Trophoblast cell (in vitro differentiated cells and primary cell): ENCODE measurements around the gene NR4A3.
A peak's percentile ranks its signal among the peaks of the same experiment; 100 is the strongest.

Experiments
- DNase-seq, 2 donors: peaks; one replicate each; pipeline ENCODE4 v3.0.0-alpha.2; 2016
- H2AFZ ChIP-seq: 2 replicates; pipeline ENCODE4 v1.6.1; 2013; ENCODE audit warnings: low read length, moderate library complexity, mild to moderate bottlenecking; ENCODE audit not compliant: insufficient read depth, poor library complexity
- H2AK5ac ChIP-seq: 2 replicates; pipeline ENCODE4 v1.6.1; 2013; ENCODE audit warnings: mild to moderate bottlenecking, low read length
- H2BK120ac ChIP-seq: 2 replicates; pipeline ENCODE4 v1.6.1; 2013; ENCODE audit warnings: low read length, mild to moderate bottlenecking, moderate library complexity; ENCODE audit not compliant: insufficient read depth, poor library complexity
- H2BK12ac ChIP-seq: 2 replicates; pipeline ENCODE4 v1.6.1; 2013; ENCODE audit warnings: mild to moderate bottlenecking, low read length, moderate library complexity
- H2BK5ac ChIP-seq: 2 replicates; pipeline ENCODE4 v1.6.1; 2013; ENCODE audit warnings: low read length, low read depth, moderate library complexity, mild to moderate bottlenecking; ENCODE audit not compliant: poor library complexity
- H3K14ac ChIP-seq: 2 replicates; pipeline ENCODE4 v1.6.1; 2013; ENCODE audit warnings: mild to moderate bottlenecking, low read length
- H3K18ac ChIP-seq: 2 replicates; pipeline ENCODE4 v1.6.1; 2013; ENCODE audit warnings: mild to moderate bottlenecking, low read length
- H3K23ac ChIP-seq: 2 replicates; pipeline ENCODE4 v1.6.1; 2013; ENCODE audit warnings: low read length
- H3K27ac ChIP-seq: 2 replicates; pipeline ENCODE4 v1.5.1; 2013; ENCODE audit warnings: low read depth, mild to moderate bottlenecking, inconsistent platforms, low read length, moderate library complexity
- H3K27me3 ChIP-seq: 2 replicates; pipeline ENCODE4 v1.6.1; 2013; ENCODE audit warnings: inconsistent platforms, mild to moderate bottlenecking, low read length, moderate library complexity; ENCODE audit not compliant: insufficient read depth
- H3K36me3 ChIP-seq, 2 experiments: 1 replicate in 1 of 2; 2 replicates in 1 of 2; pipeline ENCODE4 v1.6.1; 2013; ENCODE audit warnings: low read length in 2 of 2, mild to moderate bottlenecking in 2 of 2, moderate library complexity in 1 of 2; ENCODE audit not compliant: insufficient read depth in 2 of 2, control insufficient read depth in 1 of 2
- H3K4ac ChIP-seq: 2 replicates; pipeline ENCODE4 v1.6.1; 2013; ENCODE audit warnings: low read depth, mild to moderate bottlenecking, low read length, moderate library complexity
- H3K4me1 ChIP-seq, 2 experiments: 1 replicate in 1 of 2; 2 replicates in 1 of 2; pipeline ENCODE4 v1.6.1; 2013; ENCODE audit warnings: low read length in 2 of 2, mild to moderate bottlenecking in 2 of 2, moderate library complexity in 1 of 2; ENCODE audit not compliant: insufficient read depth in 2 of 2, control insufficient read depth in 1 of 2
- H3K4me2 ChIP-seq: 2 replicates; pipeline ENCODE4 v1.6.1; 2013; ENCODE audit warnings: inconsistent platforms, mild to moderate bottlenecking, low read length, moderate library complexity
- H3K4me3 ChIP-seq: 2 replicates; pipeline ENCODE4 v1.5.1; 2013; ENCODE audit warnings: mild to moderate bottlenecking, low read depth, low read length, inconsistent platforms
- H3K79me1 ChIP-seq: one replicate; pipeline ENCODE4 v1.6.1; 2013; ENCODE audit warnings: low read length
- H3K79me2 ChIP-seq: 2 replicates; pipeline ENCODE4 v1.6.1; 2013; ENCODE audit warnings: low read length, mild to moderate bottlenecking; ENCODE audit not compliant: control insufficient read depth, insufficient read depth, poor library complexity
- H3K9ac ChIP-seq: 2 replicates; pipeline ENCODE4 v1.6.1; 2013; ENCODE audit warnings: mild to moderate bottlenecking, low read length
- H3K9me3 ChIP-seq: 2 replicates; pipeline ENCODE4 v1.6.1; 2013; ENCODE audit warnings: low read depth, mild to moderate bottlenecking, control low read depth, inconsistent platforms, low read length; ENCODE audit not compliant: insufficient read depth
- H4K12ac ChIP-seq: 2 replicates; pipeline ENCODE4 v1.6.1; 2013; ENCODE audit warnings: low read depth, mild to moderate bottlenecking, low read length, moderate library complexity
- H4K8ac ChIP-seq: 2 replicates; pipeline ENCODE4 v1.6.1; 2013; ENCODE audit warnings: low read depth, mild to moderate bottlenecking, low read length, moderate library complexity
- H4K91ac ChIP-seq: one replicate; pipeline ENCODE4 v1.6.1; 2013; ENCODE audit warnings: low read depth, mild to moderate bottlenecking, low read length, moderate library complexity
- WGBS: extraction: QIAGEN DNeasy Blood & Tissue Kit; methylation state at CpG from one replicate; pipeline ENCODE4 v1.1.7; 2013; ENCODE audit warnings: missing lambda C conversion rate; ENCODE audit not compliant: insufficient read length, insufficient coverage; ENCODE audit errors: extremely low coverage; 5-methylcytosine and 5-hydroxymethylcytosine counted together

NR4A3 gene

DNA sequence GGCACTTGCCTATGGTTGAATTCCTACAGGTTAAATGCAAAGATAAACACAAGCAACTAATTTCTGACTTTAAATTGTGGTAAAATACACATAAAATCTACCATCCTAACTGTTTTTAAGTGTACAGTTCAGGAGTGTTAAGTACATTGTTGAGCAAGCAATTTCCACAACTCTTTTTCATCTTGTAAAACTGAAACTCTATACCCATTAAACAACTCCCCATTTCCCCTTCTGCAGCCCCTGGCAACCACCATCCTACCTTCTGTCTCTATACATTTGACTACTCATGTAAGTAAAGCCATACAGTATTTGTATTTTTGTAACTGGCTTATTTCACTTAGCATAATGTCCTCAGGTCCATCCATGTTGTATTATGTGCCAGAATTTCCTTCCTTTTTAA is 46.3 kb downstream of the NR4A3 start:
- H3K4me3 ChIP-seq, result no peak overlapping the region
- DNase-seq, result no peak
- H4K12ac ChIP-seq, result no peak overlapping the region
- no peaks in the 10 kb centered on the region for H3K9me3 ChIP-seq
- no peak overlapping the region for H2AK5ac ChIP-seq
- no peak overlapping the region for H2BK120ac ChIP-seq
- no peak overlapping the region for H3K18ac ChIP-seq
- no peak overlapping the region for H4K8ac ChIP-seq
- H3K9ac ChIP-seq, result no peak overlapping the region
- H3K79me2 ChIP-seq, result no peaks in the 10 kb centered on the region
- H3K27ac ChIP-seq, result no peak overlapping the region
- H3K36me3 ChIP-seq, result no peaks in the 10 kb centered on the region
- H2BK5ac ChIP-seq, result no peak overlapping the region
- H3K4me1 ChIP-seq, result no peaks in the 10 kb centered on the region
- H3K79me1 ChIP-seq, result no peaks in the 10 kb centered on the region
- H3K14ac ChIP-seq, result no peak overlapping the region
- H3K23ac ChIP-seq, result no peak overlapping the region
- H2AFZ ChIP-seq, result no peak overlapping the region
- no peak overlapping the region for H3K4me2 ChIP-seq
- H2BK12ac ChIP-seq, result no peak overlapping the region
- H4K91ac ChIP-seq, result no peak overlapping the region
- no peaks in the 10 kb centered on the region for H3K27me3 ChIP-seq
- H3K4ac ChIP-seq, result no peak overlapping the region

DNA sequence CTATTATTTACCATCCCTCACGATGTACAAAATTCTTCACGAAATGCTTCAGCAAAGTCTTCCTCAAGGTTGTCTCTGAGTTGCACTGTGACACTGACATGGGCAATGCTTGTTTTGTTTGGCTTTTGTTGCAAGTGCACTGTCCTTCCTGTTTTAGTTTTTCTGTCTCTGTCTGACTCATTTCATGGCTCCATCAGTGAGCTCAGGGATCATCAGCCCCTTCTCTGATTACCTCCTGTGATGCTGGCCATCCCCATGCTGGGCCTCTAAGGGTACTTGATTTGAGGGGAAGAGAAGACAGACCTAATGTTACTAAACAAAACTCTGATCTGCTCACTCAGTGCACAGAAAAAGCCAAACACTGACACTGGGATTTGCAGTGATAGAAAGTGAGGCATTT is 47.2 kb downstream of the NR4A3 start:
- Histone ChIP-seq H4K91ac (no peak overlapping the region), H2AFZ (no peak overlapping the region), H4K8ac (no peak overlapping the region), H2AK5ac (no peak overlapping the region), H2BK120ac (no peak overlapping the region), H3K27me3 (no peaks in the 10 kb centered on the region), H3K9me3 (no peaks in the 10 kb centered on the region), H3K27ac (no peak overlapping the region), H3K18ac (no peak overlapping the region), H3K23ac (no peak overlapping the region), H3K79me2 (no peaks in the 10 kb centered on the region), H3K14ac (no peak overlapping the region), H3K4ac (no peak overlapping the region), H2BK12ac (no peak overlapping the region), H3K9ac (no peak overlapping the region), H3K4me2 (no peak overlapping the region), H3K4me1 (no peaks in the 10 kb centered on the region), H3K4me3 (no peak overlapping the region), H3K79me1 (no peaks in the 10 kb centered on the region), H3K36me3 (no peaks in the 10 kb centered on the region), H4K12ac (no peak overlapping the region), H2BK5ac (no peak overlapping the region)
- no peak for DNase-seq
- WGBS, result no CpG with 5 or more reads among the region's 2 CpGs

DNA sequence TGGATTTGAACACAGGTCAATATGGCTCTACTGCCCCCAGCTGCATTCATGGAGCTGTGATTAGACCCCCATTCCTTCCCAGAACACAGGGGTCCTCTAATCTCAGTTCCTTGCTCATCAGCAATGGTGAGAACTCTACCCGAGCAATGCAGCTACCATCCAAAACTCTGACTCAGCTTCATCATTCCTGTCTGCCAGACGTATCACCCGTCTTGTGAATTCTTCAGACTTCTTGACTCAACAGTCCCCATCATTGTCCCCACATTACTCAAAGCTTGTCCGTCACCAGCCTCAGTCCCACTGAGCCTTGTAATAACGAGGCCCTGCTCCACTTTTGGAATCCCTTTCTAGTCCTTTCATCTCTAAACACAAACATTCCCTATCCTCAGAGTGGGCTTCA is 48.4 kb downstream of the NR4A3 start:
- no peak overlapping the region for H2BK5ac ChIP-seq
- no peak overlapping the region for H4K91ac ChIP-seq
- H3K4ac ChIP-seq, result no peak overlapping the region
- no peaks in the 10 kb centered on the region for H3K4me1 ChIP-seq
- no peak overlapping the region for H2AK5ac ChIP-seq
- H3K18ac ChIP-seq, result no peak overlapping the region
- H2BK120ac ChIP-seq, result no peak overlapping the region
- H3K79me2 ChIP-seq, result no peaks in the 10 kb centered on the region
- no peak overlapping the region for H4K12ac ChIP-seq
- no peak overlapping the region for H2AFZ ChIP-seq
- no peaks in the 10 kb centered on the region for H3K36me3 ChIP-seq
- DNase-seq, result peak in 1 of 2 donors; percentile 17
- H2BK12ac ChIP-seq, result no peak overlapping the region
- no peaks in the 10 kb centered on the region for H3K9me3 ChIP-seq
- H3K79me1 ChIP-seq, result no peaks in the 10 kb centered on the region
- H3K4me2 ChIP-seq, result no peak overlapping the region
- no peak overlapping the region for H3K27ac ChIP-seq
- H3K4me3 ChIP-seq, result no peak overlapping the region
- no CpG with 5 or more reads among the region's 5 CpGs for WGBS
- no peak overlapping the region for H3K23ac ChIP-seq
- no peak overlapping the region for H3K14ac ChIP-seq
- no peaks in the 10 kb centered on the region for H3K27me3 ChIP-seq
- H3K9ac ChIP-seq, result no peak overlapping the region
- H4K8ac ChIP-seq, result no peak overlapping the region

- H3K79me1 ChIP-seq, result no peaks in the 10 kb centered on the region
- no peak overlapping the region for H2AFZ ChIP-seq
- H3K9ac ChIP-seq, result no peak overlapping the region
- no peaks in the 10 kb centered on the region for H3K27me3 ChIP-seq
- no peak overlapping the region for H3K4me3 ChIP-seq
- H3K18ac ChIP-seq, result no peak overlapping the region
- H4K12ac ChIP-seq, result no peak overlapping the region
- no peak overlapping the region for H2BK120ac ChIP-seq
- no peak overlapping the region for H2BK12ac ChIP-seq
- no peak overlapping the region for H3K14ac ChIP-seq
- DNase-seq, result no peak
- no peak overlapping the region for H2AK5ac ChIP-seq
- H4K8ac ChIP-seq, result no peak overlapping the region
- WGBS, result no CpG with 5 or more reads among the region's 3 CpGs
- no peaks in the 10 kb centered on the region for H3K4me1 ChIP-seq
- no peak overlapping the region for H2BK5ac ChIP-seq
- no peak overlapping the region for H4K91ac ChIP-seq
- no peaks in the 10 kb centered on the region for H3K79me2 ChIP-seq
- no peak overlapping the region for H3K23ac ChIP-seq
- H3K36me3 ChIP-seq, result no peaks in the 10 kb centered on the region
- H3K9me3 ChIP-seq, result no peaks in the 10 kb centered on the region
- no peak overlapping the region for H3K27ac ChIP-seq
- no peak overlapping the region for H3K4ac ChIP-seq
- H3K4me2 ChIP-seq, result no peak overlapping the region
These were observed 51.8 kb downstream of the NR4A3 start for GRCh38 chr9:99873531-99873930.
